ENCODE results near the gene FCMR.

Gene FCMR

DNA sequence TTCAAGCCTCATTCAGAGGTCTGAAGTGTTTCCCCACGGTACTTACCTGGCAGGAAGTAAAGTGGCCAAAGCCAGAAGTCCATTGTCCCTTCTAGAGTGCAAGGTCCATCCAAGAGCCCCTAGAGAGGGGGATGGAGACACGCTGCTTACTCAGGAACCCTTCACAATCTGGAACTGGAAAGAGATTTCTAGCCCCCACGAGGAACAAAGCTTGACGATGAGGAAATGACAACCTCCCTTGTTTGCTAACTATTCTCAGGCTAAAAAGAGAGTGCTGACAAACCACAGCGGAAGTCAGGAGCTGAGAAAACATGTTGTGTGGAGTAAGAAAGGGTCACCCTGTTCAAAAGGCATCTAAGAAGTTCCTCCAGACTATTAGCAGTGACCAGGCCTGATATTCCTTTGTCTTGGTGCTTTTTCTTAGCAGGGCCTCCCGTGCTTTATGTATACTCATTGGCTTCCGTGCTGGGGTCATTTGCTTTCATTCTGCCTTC lies at the start of gene FCMR:
TSS of gene FCMR (minus strand) at position 170 of the 494 bp plus-strand sequence. CDS start at position 83, 87 bp downstream.
- H3K4me1 ChIP-seq: peaks cover 88% of the 10 kb centered on the region
- peak within 1 kb of the TSS; percentile 78 for H3K9ac ChIP-seq
- no peaks in the 10 kb centered on the region; the same call in 1 of the 2 replicates for H3K36me3 ChIP-seq
- TF ChIP-seq Cebpa-rat (IDR thresholded peaks at IDR 0.05): no peak
- H3K27ac ChIP-seq: peak within 1 kb of the TSS; percentile 92
- H3K4me3 ChIP-seq: peak within 1 kb of the TSS; percentile 59
- no peaks in the 10 kb centered on the region for H4K20me1 ChIP-seq
- no peaks in the 10 kb centered on the region for H3K27me3 ChIP-seq
- H3K4me2 ChIP-seq: peak within 1 kb of the TSS; percentile 92
- H3K9me3 ChIP-seq: no peaks in the 10 kb centered on the region

- no peak for TF ChIP-seq Cebpa-rat (IDR thresholded peaks at IDR 0.05)
- H3K4me2 ChIP-seq: peak overlapping the region; percentile 11; the same call in 1 of the 2 replicates
- H4K20me1 ChIP-seq: no peaks in the 10 kb centered on the region
- peaks cover 23% of the 10 kb centered on the region for H3K4me1 ChIP-seq
- H3K27me3 ChIP-seq: no peaks in the 10 kb centered on the region
- H3K36me3 ChIP-seq: no peaks in the 10 kb centered on the region
- no peak overlapping the region for H3K4me3 ChIP-seq
- no peaks in the 10 kb centered on the region for H3K9me3 ChIP-seq
- H3K27ac ChIP-seq: no peak overlapping the region
- no peak overlapping the region for H3K9ac ChIP-seq
Measured at GRCh38 chr1:206971029-206971655, 49.4 kb upstream of the FCMR start.

DNA sequence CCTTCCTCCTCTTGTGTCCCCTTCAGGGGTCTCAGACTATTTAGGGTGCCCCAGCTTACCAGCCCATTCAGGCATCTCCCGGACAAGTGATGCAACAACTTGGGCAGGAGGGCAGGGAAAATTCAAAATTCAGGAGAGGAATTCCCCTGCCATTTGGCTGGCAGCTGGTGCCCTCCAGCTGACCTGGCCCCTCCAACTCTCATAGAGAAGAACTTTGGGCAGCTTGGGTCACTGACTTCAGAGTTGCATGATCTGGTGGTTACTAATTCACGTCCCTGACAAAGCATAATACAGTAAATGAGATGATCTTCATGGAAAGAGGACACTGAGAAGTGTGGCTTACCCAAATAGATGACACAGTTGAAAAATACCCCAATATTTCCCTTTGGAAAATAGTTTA lies 48.7 kb upstream of the FCMR start, which contains the start of gene FCAMR:
TSS of gene FCAMR (minus strand) at position 15 of the 400 bp plus-strand sequence. CDS start 335 bp downstream, outside the sequence.
- Histone ChIP-seq H3K27ac (no peak within 1 kb of the TSS), H4K20me1 (no peaks in the 10 kb centered on the region), H3K36me3 (no peaks in the 10 kb centered on the region), H3K4me2 (peak within 1 kb of the TSS; percentile 11; the same call in 1 of the 2 replicates), H3K4me3 (no peak within 1 kb of the TSS), H3K9ac (no peak within 1 kb of the TSS), H3K9me3 (no peaks in the 10 kb centered on the region), H3K27me3 (no peaks in the 10 kb centered on the region), H3K4me1 (peaks cover 23% of the 10 kb centered on the region)
- TF ChIP-seq Cebpa-rat (IDR thresholded peaks at IDR 0.05): no peak

DNA sequence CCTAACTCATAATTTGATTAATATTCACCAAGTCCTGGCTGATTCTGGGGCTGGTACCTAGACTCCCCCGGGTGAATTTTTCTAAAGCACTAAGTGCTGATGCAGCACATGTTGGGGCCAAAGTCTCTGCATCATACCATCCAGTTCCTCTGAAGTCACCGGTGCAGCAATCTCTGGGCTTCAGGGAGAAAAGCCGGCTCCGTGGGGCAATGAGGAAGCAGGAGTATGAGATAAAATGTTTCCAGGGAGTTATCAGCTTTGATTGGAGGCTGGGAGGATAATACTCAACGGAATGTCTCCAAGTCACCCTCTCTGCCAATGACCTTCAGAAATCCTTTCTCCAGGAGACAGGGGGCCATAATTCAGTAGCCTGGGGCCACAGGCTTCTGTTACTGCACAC lies 47.3 kb upstream of the FCMR start:
- no peak overlapping the region for H3K9ac ChIP-seq
- peaks cover 23% of the 10 kb centered on the region for H3K4me1 ChIP-seq
- H4K20me1 ChIP-seq: no peaks in the 10 kb centered on the region
- H3K4me3 ChIP-seq: no peak overlapping the region
- H3K27me3 ChIP-seq: no peaks in the 10 kb centered on the region
- no peak overlapping the region for H3K27ac ChIP-seq
- no peak for TF ChIP-seq Cebpa-rat (IDR thresholded peaks at IDR 0.05)
- no peak overlapping the region for H3K4me2 ChIP-seq
- no peaks in the 10 kb centered on the region for H3K9me3 ChIP-seq
- no peaks in the 10 kb centered on the region for H3K36me3 ChIP-seq

DNA sequence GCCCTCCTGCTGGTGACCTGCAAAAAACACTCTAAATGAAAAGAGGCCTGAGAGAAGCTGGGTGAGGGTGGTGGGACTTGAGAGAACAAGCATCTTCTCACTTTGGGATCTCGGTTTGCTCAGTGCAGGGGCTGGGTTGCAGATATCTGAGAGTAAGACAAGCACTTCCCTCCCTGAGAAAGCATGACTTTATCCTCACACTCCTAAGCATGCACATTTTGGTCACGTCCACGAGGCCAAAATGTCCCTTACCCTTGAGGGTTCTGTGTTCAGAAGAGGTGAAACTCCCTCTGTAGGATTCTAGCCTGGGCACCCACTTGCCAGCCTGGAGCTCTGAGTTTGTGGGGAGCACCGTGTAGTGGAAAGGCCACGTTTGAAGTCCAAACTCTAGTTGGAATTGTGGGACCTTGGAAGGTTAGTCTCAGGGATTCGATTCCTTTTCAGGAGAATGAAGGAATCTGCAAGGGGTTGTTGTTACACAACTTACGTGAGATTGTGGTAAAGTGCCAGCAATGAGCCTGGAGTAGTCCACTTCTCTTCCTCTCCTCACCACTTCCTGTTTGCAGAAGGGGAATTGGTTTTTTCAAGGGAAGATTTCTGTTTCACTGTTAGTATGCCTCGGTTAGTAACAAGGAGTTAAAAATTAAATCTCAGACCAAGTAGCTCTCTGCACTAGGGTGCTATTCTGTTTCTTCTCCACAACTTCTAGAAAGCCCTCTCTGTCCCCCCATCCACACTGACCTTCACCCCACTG lies 45.5 kb upstream of the FCMR start:
- TF ChIP-seq Cebpa-rat (IDR thresholded peaks at IDR 0.05): no peak
- H3K4me2 ChIP-seq: peak overlapping the region; percentile 74
- no peaks in the 10 kb centered on the region for H3K9me3 ChIP-seq
- no peak overlapping the region for H3K4me3 ChIP-seq
- no peaks in the 10 kb centered on the region for H4K20me1 ChIP-seq
- H3K4me1 ChIP-seq: peaks cover 27% of the 10 kb centered on the region
- no peaks in the 10 kb centered on the region for H3K36me3 ChIP-seq
- no peaks in the 10 kb centered on the region for H3K27me3 ChIP-seq
- H3K27ac ChIP-seq: peak overlapping the region; percentile 62
- no peak overlapping the region for H3K9ac ChIP-seq

GRCh38 chr1:206965781-206966180 lies 44.0 kb upstream of the FCMR start:
- no peaks in the 10 kb centered on the region for H3K27me3 ChIP-seq
- H3K27ac ChIP-seq: no peak overlapping the region
- H3K9me3 ChIP-seq: no peaks in the 10 kb centered on the region
- peaks cover 26% of the 10 kb centered on the region for H3K4me1 ChIP-seq
- no peaks in the 10 kb centered on the region for H4K20me1 ChIP-seq
- no peak for TF ChIP-seq Cebpa-rat (IDR thresholded peaks at IDR 0.05)
- H3K36me3 ChIP-seq: no peaks in the 10 kb centered on the region
- H3K9ac ChIP-seq: no peak overlapping the region
- H3K4me2 ChIP-seq: no peak overlapping the region
- no peak overlapping the region for H3K4me3 ChIP-seq

DNA sequence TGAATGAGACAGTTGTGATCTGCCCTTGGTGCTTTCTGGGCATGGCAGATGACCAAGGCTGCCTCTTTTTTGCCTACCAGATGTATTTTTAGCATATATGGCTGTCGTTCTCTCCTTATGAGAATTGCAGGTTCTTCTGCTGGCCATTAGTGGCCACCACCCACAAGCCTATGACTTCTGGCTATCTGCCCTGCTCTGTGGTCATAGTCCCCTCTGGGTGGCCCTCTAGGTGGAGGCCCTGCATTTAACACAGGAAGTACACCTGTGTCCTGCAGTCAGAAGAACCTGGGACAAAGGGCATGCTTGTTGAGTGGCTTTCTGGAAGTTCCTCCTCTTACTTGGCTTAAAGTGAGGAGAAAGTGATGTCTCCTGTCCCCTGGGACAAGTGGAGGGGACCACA lies 42.0 kb upstream of the FCMR start:
- H3K9ac ChIP-seq: no peak overlapping the region
- H3K4me1 ChIP-seq: peaks cover 26% of the 10 kb centered on the region
- H4K20me1 ChIP-seq: no peaks in the 10 kb centered on the region
- H3K4me3 ChIP-seq: no peak overlapping the region
- H3K27ac ChIP-seq: no peak overlapping the region
- H3K27me3 ChIP-seq: no peaks in the 10 kb centered on the region
- H3K9me3 ChIP-seq: no peaks in the 10 kb centered on the region
- no peak for TF ChIP-seq Cebpa-rat (IDR thresholded peaks at IDR 0.05)
- H3K36me3 ChIP-seq: no peaks in the 10 kb centered on the region
- H3K4me2 ChIP-seq: no peak overlapping the region

DNA sequence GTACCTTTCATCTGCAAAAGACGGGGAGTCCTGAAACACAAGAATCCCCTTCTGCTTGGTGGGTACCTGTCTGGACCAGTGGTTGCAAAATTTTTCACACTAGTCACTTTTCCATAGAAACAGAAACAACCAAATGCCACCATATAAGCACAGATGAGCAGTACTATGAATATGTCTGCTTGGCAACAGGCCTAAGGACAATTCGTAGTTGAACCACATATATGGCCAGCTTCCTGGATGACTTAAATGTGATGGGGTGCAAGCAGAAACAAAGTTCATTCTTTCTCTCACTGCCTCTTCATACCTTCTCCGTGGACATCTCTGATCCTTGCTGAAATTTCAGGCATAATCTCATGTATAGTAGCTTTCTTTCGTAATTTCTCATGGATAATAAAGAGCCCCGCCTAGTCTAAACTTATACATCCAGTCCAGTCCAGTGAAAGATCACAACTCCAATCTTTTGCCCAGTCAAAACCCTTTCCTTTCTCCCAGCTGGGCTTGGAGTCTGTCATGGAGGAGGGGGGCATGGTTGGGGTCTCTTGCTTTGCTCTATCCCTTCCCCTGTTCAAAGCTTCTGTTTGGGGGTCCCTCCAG lies 41.5 kb upstream of the FCMR start:
- H3K9ac ChIP-seq: no peak overlapping the region
- H3K4me3 ChIP-seq: no peak overlapping the region
- no peaks in the 10 kb centered on the region for H3K36me3 ChIP-seq
- H3K4me1 ChIP-seq: peaks cover 24% of the 10 kb centered on the region
- H4K20me1 ChIP-seq: no peaks in the 10 kb centered on the region
- H3K4me2 ChIP-seq: no peak overlapping the region
- no peak overlapping the region for H3K27ac ChIP-seq
- no peaks in the 10 kb centered on the region for H3K9me3 ChIP-seq
- TF ChIP-seq Cebpa-rat (IDR thresholded peaks at IDR 0.05): no peak
- no peaks in the 10 kb centered on the region for H3K27me3 ChIP-seq

DNA sequence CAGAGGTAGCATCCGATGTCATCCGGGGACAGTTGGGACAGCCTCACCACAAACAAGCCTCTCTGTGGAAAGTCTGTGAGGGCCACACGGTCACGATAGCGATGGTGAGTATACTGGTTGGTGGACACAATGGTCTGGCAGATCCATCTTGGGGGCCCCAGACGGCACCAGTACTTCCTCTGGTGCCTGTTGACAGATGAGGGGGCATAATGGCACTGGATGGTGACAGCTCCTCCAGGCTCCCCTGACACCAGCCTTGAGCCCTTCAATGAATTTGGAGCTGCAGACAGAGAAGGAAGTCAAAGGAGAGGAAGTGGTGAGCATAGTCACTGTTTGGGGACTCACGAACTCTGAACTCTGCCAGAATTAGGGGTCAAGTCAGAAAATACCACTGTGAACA lies 40.5 kb upstream of the FCMR start:
- Histone ChIP-seq H3K4me3 (no peak overlapping the region), H3K27me3 (no peaks in the 10 kb centered on the region), H3K27ac (no peak overlapping the region), H3K9me3 (no peaks in the 10 kb centered on the region), H3K9ac (no peak overlapping the region), H3K4me2 (peak overlapping the region; percentile 48), H3K36me3 (no peaks in the 10 kb centered on the region), H4K20me1 (no peaks in the 10 kb centered on the region), H3K4me1 (peaks cover 15% of the 10 kb centered on the region)
- no peak for TF ChIP-seq Cebpa-rat (IDR thresholded peaks at IDR 0.05)

DNA sequence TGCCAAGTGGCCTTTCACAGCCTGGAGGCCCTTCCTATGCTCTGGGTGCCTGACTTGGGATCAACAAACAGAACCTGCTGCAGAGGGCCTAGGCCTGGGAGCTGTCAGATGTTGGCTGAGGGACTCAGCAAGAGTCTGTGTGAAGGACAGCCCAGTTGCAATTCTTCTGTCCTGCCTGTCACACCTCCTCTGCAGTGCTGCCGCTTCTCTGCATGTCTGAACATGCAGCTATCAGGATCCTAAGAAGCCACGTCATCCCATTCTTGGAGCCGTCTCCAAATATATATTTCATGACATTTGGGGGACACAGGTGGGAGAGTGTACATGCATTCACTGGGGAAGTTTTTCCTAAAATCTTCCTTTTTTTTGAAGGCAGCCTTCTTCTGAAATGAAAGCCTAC lies 39.9 kb upstream of the FCMR start:
- Histone ChIP-seq H3K4me3 (no peak overlapping the region), H3K27me3 (no peaks in the 10 kb centered on the region), H3K4me1 (peaks cover 12% of the 10 kb centered on the region), H4K20me1 (no peaks in the 10 kb centered on the region), H3K9me3 (no peaks in the 10 kb centered on the region), H3K9ac (no peak overlapping the region), H3K4me2 (no peak overlapping the region), H3K27ac (no peak overlapping the region), H3K36me3 (no peaks in the 10 kb centered on the region)
- TF ChIP-seq Cebpa-rat (IDR thresholded peaks at IDR 0.05): no peak
